NCI-H748 (cell line): ENCODE results near the gene TMEM237.
A peak's percentile ranks its signal among the peaks of the same experiment; 100 is the strongest.

Experiments
- DNase-seq: peaks from one replicate; lab custom pipeline; 2025; ENCODE audit not compliant: unreplicated experiment; lab: John Stamatoyannopoulos, UW

Gene TMEM237

GRCh38 chr2:201642579-201643215 is 606 bp downstream of the TMEM237 start:
- peak; percentile 90 for DNase-seq

- DNase-seq = peak; percentile 90
These were observed 1.2 kb downstream of the TMEM237 start for GRCh38 chr2:201642086-201642578.

GRCh38 chr2:201639205-201639604 is 4.1 kb downstream of the TMEM237 start:
- no peak for DNase-seq

- no peak for DNase-seq
These were observed 5.0 kb downstream of the TMEM237 start for GRCh38 chr2:201638326-201638725.

- DNase-seq = no peak
These were observed 9.5 kb downstream of the TMEM237 start for GRCh38 chr2:201633661-201634249.

GRCh38 chr2:201631041-201631440 is 12.3 kb downstream of the TMEM237 start:
- no peak for DNase-seq

- DNase-seq = no peak
These were observed 12.7 kb downstream of the TMEM237 start for GRCh38 chr2:201630577-201630976.

- DNase-seq = no peak
These were observed 14.8 kb downstream of the TMEM237 start for GRCh38 chr2:201628545-201628944.

GRCh38 chr2:201622306-201622970 is 20.9 kb downstream of the TMEM237 start:
- DNase-seq = no peak

GRCh38 chr2:201621293-201621999 is 21.9 kb downstream of the TMEM237 start:
- no peak for DNase-seq

GRCh38 chr2:201618744-201619662 is 24.3 kb downstream of the TMEM237 start:
- DNase-seq = peak; percentile 79

- DNase-seq = no peak
These were observed 35.3 kb downstream of the TMEM237 start for GRCh38 chr2:201608021-201608420.

- no peak for DNase-seq
These were observed 35.7 kb downstream of the TMEM237 start for GRCh38 chr2:201607568-201607967.

- DNase-seq = no peak
These were observed 42.4 kb downstream of the TMEM237 start for GRCh38 chr2:201600906-201601305.

- no peak for DNase-seq
These were observed 45.9 kb downstream of the TMEM237 start for GRCh38 chr2:201597397-201597796.

- DNase-seq = no peak
These were observed 62.8 kb downstream of the TMEM237 start for GRCh38 chr2:201580486-201580885.

- DNase-seq = no peak
These were observed 63.8 kb downstream of the TMEM237 start for GRCh38 chr2:201579536-201579935.

- no peak for DNase-seq
These were observed 67.3 kb downstream of the TMEM237 start for GRCh38 chr2:201575971-201576370.

- peak; percentile 29 for DNase-seq
These were observed 68.5 kb downstream of the TMEM237 start for GRCh38 chr2:201574766-201575165.

- DNase-seq = no peak
These were observed 70.3 kb downstream of the TMEM237 start for GRCh38 chr2:201572846-201573508.
